ENCODE results near the gene RERE. TPM values are rescaled to one million over a fixed set of nuclear protein-coding genes. Genes with fewer than 3 reads are reported as not detected.

RERE gene
- total and polyA plus RNA-seq, 2 donors (not counting 3 experiments of a cell fraction or from before 2014, with no cell fraction given): 14.1 to 113 TPM

- ChIA-PET CTCF (interaction anchor here (1.4 kb wide), 1 partner anchor 21 kb away, joined by 5 read pairs; no protein-coding TSS in a partner anchor), POLR2A (no interaction called here)
- TF ChIP-seq JUN (IDR thresholded peaks at IDR 0.05; ENCODE audit: borderline replicate concordance, insufficient read depth, insufficient read length, low read depth): no peak
- TF ChIP-seq GATA2 (IDR thresholded peaks at IDR 0.05; ENCODE audit: insufficient read depth, insufficient read length, low read depth, low read length): no peak
- no peak for TF ChIP-seq POLR2AphosphoS5 (IDR thresholded peaks at IDR 0.05; ENCODE audit: insufficient read depth, low read depth, low read length)
- TF ChIP-seq MYC (IDR thresholded peaks at IDR 0.05; ENCODE audit: low read depth, low read length): no peak
- TF ChIP-seq EZH2 (IDR thresholded peaks at IDR 0.05; ENCODE audit: borderline replicate concordance, low read depth, low read length, severe bottlenecking): no peak
- TF ChIP-seq CTCF (IDR thresholded peaks at IDR 0.05; ENCODE audit: extremely low read depth in 1 of 2, insufficient read depth in 1 of 2, low read depth in 1 of 2, low read length in 2 of 2): no peak
- TF ChIP-seq POLR2A (IDR thresholded peaks at IDR 0.05; ENCODE audit: low read depth, low read length): no peak
- no peak for TF ChIP-seq FOS (IDR thresholded peaks at IDR 0.05; ENCODE audit: borderline replicate concordance, insufficient read depth, low read length)
- Histone ChIP-seq H3K4me3 (replicated peaks in 1 of 3; ENCODE audit: insufficient read depth in 1 of 3, low read depth in 1 of 3, low read length in 3 of 3) (no peak overlapping the region), H3K9ac (replicated peaks; ENCODE audit: extremely low read depth, insufficient read depth, low read length) (no peak overlapping the region), H2AFZ (ENCODE audit: low read depth, low read length) (no peak overlapping the region), H3K79me2 (ENCODE audit: control insufficient read depth, insufficient read depth, low read length) (peaks cover 21% of the 10 kb centered on the region), H4K20me1 (replicated peaks; ENCODE audit: control insufficient read depth, extremely low read depth, insufficient read depth, low read length) (no peaks in the 10 kb centered on the region), H3K27ac (ENCODE audit: insufficient read depth, low read depth, low read length) (no peak overlapping the region), H3K4me1 (ENCODE audit: control insufficient read depth, extremely low read depth, insufficient read depth, low read length) (no peaks in the 10 kb centered on the region), H3K27me3 (ENCODE audit: control insufficient read depth in 2 of 2, insufficient read depth in 2 of 2, low read length in 2 of 2) (no peaks in the 10 kb centered on the region), H3K9me3 (replicated peaks; ENCODE audit: control insufficient read depth, insufficient read depth, low read length) (no peaks in the 10 kb centered on the region), H3K9me1 (replicated peaks; ENCODE audit: control insufficient read depth, extremely low read depth, insufficient read depth, low read length) (no peaks in the 10 kb centered on the region), H3K4me2 (ENCODE audit: insufficient read depth, low read length) (no peak overlapping the region), H3K36me3 (ENCODE audit: control insufficient read depth in 2 of 2, extremely low read depth in 1 of 2, insufficient read depth in 2 of 2, low read length in 2 of 2) (no peaks in the 10 kb centered on the region)
- dilution Hi-C loops (cut with MboI; ENCODE audit: extremely low pct_ligation_motif_present, low sequenced_read_pairs) (no loop called here), intact Hi-C loops (cut with micrococcal nuclease) (no loop called here)
- BruUV-seq (replicated peaks): no TSS peak
- DNase-seq (ENCODE audit: low read depth, low spot score): no peak
- FAIRE-seq: no peak
These were observed 225.9 kb downstream of the RERE start for GRCh38 chr1:8591569-8591968.
